PFSK-1 (cell line): Measurements from ENCODE around the gene ABCC8.

Experiments
- FOXP2 ChIP-seq: optimal IDR thresholded peaks from 2 replicates; pipeline ENCODE3; 2011; ENCODE audit warnings: borderline replicate concordance, control low read depth, inconsistent platforms; ENCODE audit not compliant: insufficient read depth; ENCODE audit errors: extremely low read length, extremely low read depth
- POLR2AphosphoS5 ChIP-seq: IDR thresholded peaks from 2 replicates; pipeline ENCODE4 v1.6.1; 2012; ENCODE audit warnings: low read depth, mild to moderate bottlenecking, control low read depth, low read length, moderate library complexity
- SIN3A ChIP-seq: IDR thresholded peaks from 2 replicates; pipeline ENCODE4 v1.6.1; 2012; ENCODE audit warnings: mild to moderate bottlenecking, low read length, moderate library complexity, borderline replicate concordance; ENCODE audit not compliant: insufficient read depth
- TAF1 ChIP-seq: IDR thresholded peaks from 2 replicates; pipeline ENCODE4 v1.6.1; 2012; ENCODE audit warnings: low read length, control low read depth, borderline replicate concordance; ENCODE audit not compliant: insufficient read depth
- TF ChIP-seq, protein P1 (sequence below), 2 experiments: IDR thresholded peaks; 2 replicates each; pipeline versions ENCODE4 v1.6.1 to v1.8.0; 2011 to 2012; ENCODE audit warnings: low read depth in 2 of 2, low read length in 2 of 2, control low read depth in 1 of 2, inconsistent platforms in 1 of 2, mild to moderate bottlenecking in 1 of 2, moderate library complexity in 1 of 2; ENCODE audit not compliant: insufficient read depth in 1 of 2

ABCC8 gene

DNA sequence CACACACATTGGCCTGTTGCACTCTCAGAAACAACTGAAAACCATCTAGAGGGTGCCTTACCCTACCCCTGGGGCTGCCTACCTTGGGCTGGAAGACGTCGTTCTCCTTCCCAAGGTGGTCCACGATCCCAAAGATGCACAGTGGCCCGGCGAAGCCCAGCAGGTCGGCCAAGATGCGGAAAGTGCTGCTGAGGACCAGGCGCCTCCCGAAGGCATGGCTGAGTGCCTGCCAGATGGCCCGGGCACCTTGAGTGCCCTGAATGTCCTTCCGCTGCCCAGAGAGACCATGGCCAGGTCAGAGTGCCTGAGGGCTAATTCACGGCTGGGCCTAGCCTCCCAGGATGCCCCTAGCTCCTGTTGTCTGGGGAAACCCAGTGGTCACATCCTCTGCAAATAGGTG, 16.2 kb downstream of the ABCC8 start:
- TF ChIP-seq TAF1 (no peak), FOXP2 (no peak), POLR2AphosphoS5 (no peak), SIN3A (no peak)
- TF ChIP-seq, protein P1, sequence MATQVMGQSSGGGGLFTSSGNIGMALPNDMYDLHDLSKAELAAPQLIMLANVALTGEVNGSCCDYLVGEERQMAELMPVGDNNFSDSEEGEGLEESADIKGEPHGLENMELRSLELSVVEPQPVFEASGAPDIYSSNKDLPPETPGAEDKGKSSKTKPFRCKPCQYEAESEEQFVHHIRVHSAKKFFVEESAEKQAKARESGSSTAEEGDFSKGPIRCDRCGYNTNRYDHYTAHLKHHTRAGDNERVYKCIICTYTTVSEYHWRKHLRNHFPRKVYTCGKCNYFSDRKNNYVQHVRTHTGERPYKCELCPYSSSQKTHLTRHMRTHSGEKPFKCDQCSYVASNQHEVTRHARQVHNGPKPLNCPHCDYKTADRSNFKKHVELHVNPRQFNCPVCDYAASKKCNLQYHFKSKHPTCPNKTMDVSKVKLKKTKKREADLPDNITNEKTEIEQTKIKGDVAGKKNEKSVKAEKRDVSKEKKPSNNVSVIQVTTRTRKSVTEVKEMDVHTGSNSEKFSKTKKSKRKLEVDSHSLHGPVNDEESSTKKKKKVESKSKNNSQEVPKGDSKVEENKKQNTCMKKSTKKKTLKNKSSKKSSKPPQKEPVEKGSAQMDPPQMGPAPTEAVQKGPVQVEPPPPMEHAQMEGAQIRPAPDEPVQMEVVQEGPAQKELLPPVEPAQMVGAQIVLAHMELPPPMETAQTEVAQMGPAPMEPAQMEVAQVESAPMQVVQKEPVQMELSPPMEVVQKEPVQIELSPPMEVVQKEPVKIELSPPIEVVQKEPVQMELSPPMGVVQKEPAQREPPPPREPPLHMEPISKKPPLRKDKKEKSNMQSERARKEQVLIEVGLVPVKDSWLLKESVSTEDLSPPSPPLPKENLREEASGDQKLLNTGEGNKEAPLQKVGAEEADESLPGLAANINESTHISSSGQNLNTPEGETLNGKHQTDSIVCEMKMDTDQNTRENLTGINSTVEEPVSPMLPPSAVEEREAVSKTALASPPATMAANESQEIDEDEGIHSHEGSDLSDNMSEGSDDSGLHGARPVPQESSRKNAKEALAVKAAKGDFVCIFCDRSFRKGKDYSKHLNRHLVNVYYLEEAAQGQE (IDR thresholded peaks at IDR 0.05; ENCODE audit: insufficient read depth in 1 of 2, low read depth in 2 of 2, low read length in 2 of 2): no peak

- TF ChIP-seq POLR2AphosphoS5: no peak
- TF ChIP-seq, protein P1 (IDR thresholded peaks at IDR 0.05; ENCODE audit: insufficient read depth in 1 of 2, low read depth in 2 of 2, low read length in 2 of 2): no peak
- no peak for TF ChIP-seq FOXP2
- no peak for TF ChIP-seq SIN3A
- TF ChIP-seq TAF1: no peak
Observed at GRCh38 chr11:17459236-17459896, 17.3 kb downstream of the ABCC8 start.

DNA sequence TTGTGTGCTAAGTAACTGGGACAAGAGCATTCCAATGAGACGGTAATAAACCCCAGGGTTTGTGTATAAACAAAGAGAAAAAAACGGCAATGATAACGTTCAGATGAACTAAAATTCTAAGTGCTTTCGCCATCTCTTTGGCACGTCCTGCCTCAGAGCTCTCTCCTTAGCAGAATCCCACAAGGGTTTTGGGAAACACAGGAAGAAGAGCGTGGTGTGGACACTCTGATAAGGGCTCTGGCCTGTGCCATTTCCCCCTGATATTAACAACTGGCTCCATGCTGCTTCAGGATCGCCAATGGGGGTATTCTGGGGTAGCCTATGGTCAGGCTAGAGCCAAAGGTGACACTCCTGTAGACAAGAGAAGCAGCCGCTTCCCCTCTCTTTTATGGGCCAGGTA, 18.4 kb downstream of the ABCC8 start:
- no peak for TF ChIP-seq FOXP2
- TF ChIP-seq TAF1: no peak
- TF ChIP-seq POLR2AphosphoS5: no peak
- no peak for TF ChIP-seq SIN3A
- TF ChIP-seq, protein P1 (IDR thresholded peaks at IDR 0.05; ENCODE audit: insufficient read depth in 1 of 2, low read depth in 2 of 2, low read length in 2 of 2): no peak

DNA sequence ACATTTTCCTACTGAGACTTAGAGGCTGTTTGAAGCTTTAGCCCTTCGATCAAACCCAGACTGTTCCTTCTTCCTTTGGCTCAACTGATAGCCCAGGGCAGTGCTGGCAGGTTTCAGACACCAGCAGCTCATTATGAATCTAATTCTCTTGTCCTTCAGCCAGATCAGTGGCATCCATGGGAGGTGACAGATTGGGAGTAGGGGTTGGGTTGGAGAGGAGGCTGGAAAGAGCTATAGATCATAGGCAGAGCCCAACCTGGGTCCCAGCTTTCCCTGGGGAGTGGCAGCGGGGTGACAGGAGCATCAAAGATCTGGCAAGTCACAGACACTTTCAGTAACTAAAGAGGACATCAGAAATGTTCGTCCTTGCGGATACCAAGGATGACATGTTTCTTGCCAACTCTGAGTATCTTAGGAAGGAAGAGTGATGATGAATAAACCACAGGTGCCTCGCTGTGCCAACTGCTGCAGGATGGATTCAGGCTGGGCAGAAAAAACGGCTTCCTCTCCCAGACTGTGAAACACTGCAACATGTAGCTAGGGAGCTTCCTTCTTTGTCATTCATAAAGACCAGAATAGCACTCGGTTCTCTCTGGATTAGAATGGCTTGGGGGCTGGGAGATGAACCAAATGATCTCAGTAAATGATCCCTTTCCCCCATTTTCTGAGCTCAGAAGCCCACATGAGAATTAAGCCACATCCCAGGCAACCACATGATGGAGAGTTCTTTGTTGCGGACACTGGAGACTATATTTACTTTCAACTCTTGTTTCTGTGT, 19.1 kb downstream of the ABCC8 start:
- TF ChIP-seq FOXP2 (no peak), TAF1 (no peak), SIN3A (no peak), POLR2AphosphoS5 (no peak)
- TF ChIP-seq, protein P1 (IDR thresholded peaks at IDR 0.05; ENCODE audit: insufficient read depth in 1 of 2, low read depth in 2 of 2, low read length in 2 of 2): no peak
